ENCODE data around the gene DRD4. TPM values are rescaled to one million over a fixed set of nuclear protein-coding genes. Genes with fewer than 3 reads are reported as not detected.
"Not testable (repeated sequence)": the region's sequence is repeated elsewhere in the genome, so short reads cannot be mapped to it uniquely, and the experiment has no call there.

Gene DRD4
- total RNA-seq, 1 experiment from 2014 or later, result not detected

- DNase-seq (ENCODE audit: low read depth), result no peak
Observed at GRCh38 chr11:679271-680207, 42.5 kb downstream of the DRD4 start.

GRCh38 chr11:680476-680875 is 43.4 kb downstream of the DRD4 start:
- no peak for DNase-seq (ENCODE audit: low read depth)

- no peak for DNase-seq (ENCODE audit: low read depth)
Observed at GRCh38 chr11:680970-681369, 43.9 kb downstream of the DRD4 start.

- no peak for DNase-seq (ENCODE audit: low read depth)
Observed at GRCh38 chr11:686451-687243, 49.6 kb downstream of the DRD4 start.

- no peak for DNase-seq (ENCODE audit: low read depth)
Observed at GRCh38 chr11:687751-688150, 50.7 kb downstream of the DRD4 start.

- no peak for DNase-seq (ENCODE audit: low read depth)
Observed at GRCh38 chr11:688681-689080, 51.6 kb downstream of the DRD4 start.

DNA sequence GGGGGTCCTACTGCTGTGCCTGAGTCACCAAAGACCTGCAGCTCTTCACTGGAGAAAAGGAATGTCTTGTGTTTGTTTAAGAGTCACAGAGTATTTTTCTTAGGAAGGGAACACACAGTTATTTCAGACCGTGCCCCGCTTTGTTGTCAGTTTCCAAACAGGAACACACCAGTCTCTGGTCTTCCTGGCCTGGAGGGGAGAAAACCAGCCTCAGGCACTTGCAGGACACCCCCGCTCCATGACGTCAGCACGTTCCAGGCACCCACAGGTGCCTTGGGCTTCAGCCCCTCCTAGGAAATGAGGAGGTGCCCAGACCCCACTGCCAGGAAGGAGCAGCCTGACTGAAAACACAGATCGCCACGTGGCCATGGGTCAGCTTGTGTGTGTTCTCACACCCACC is 52.6 kb downstream of the DRD4 start:
- DNase-seq (ENCODE audit: low read depth), result no peak

DNA sequence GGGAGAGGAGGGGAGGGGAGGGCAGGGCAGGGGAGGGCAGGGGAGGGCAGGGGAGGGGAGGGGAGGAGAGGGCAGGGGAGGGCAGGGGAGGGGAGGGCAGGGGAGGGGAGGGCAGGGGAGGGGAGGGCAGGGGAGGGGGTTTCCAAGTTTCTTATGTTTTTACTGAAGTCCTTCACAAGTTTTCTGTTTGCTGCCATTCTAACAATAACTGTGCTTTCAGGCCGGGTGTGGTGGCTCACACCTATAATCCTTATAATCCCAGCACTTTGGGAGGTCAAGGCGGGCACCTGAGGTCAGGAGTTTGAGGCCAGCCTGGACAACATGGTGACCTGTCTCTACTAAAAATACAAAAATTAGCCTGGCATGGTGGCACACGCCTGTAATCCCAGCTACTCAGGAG is 53.2 kb downstream of the DRD4 start:
- not testable (repeated sequence) for DNase-seq (ENCODE audit: low read depth)

Other genes starting within 250 kb of the DRD4 start
- gene PKP3, start 243.1 kb upstream of the DRD4 start, total RNA-seq (2014; rRNA removed; shearing (Covaris generic)), result 7.3 and 22.9 TPM in 2 replicates
- gene SIGIRR, start 222.3 kb upstream of the DRD4 start, total RNA-seq (2014; rRNA removed; shearing (Covaris generic)), result 10.5 and 25.8 TPM in 2 replicates
- gene ANO9, start 195.3 kb upstream of the DRD4 start, total RNA-seq (2014; rRNA removed; shearing (Covaris generic)), result 0.17 TPM in 1 of 2 replicates, not detected in the other
- 16.2 and 24.4 TPM in 2 replicates for gene PTDSS2, start 187.0 kb upstream of the DRD4 start, total RNA-seq (2014; rRNA removed; shearing (Covaris generic))
- gene RNH1, start 130.0 kb upstream of the DRD4 start, total RNA-seq (2014; rRNA removed; shearing (Covaris generic)), result 165 and 188 TPM in 2 replicates
- gene HRAS, start 101.7 kb upstream of the DRD4 start, total RNA-seq (2014; rRNA removed; shearing (Covaris generic)), result 67.4 and 75.8 TPM in 2 replicates
- gene LRRC56, start 99.7 kb upstream of the DRD4 start, total RNA-seq (2014; rRNA removed; shearing (Covaris generic)), result 0.11 and 0.60 TPM in 2 replicates
- gene LMNTD2, start 76.5 kb upstream of the DRD4 start, total RNA-seq (2014; rRNA removed; shearing (Covaris generic)), result 0.23 and 0.54 TPM in 2 replicates
- 19.8 and 25.2 TPM in 2 replicates for gene RASSF7, start 76.3 kb upstream of the DRD4 start, total RNA-seq (2014; rRNA removed; shearing (Covaris generic))
- gene PHRF1, start 60.8 kb upstream of the DRD4 start, total RNA-seq (2014; rRNA removed; shearing (Covaris generic)), result 22.0 and 29.2 TPM in 2 replicates
- 6.7 and 14.5 TPM in 2 replicates for gene IRF7, start 21.3 kb upstream of the DRD4 start, total RNA-seq (2014; rRNA removed; shearing (Covaris generic))
- not detected in 2 replicates for gene CDHR5, start 12.3 kb upstream of the DRD4 start, total RNA-seq (2014; rRNA removed; shearing (Covaris generic))
- not detected in 2 replicates for gene SCT, start 10.1 kb upstream of the DRD4 start, total RNA-seq (2014; rRNA removed; shearing (Covaris generic))
- 21.7 and 25.5 TPM in 2 replicates for gene DEAF1, start 58.0 kb downstream of the DRD4 start, total RNA-seq (2014; rRNA removed; shearing (Covaris generic))
- gene TMEM80, start 58.5 kb downstream of the DRD4 start, total RNA-seq (2014; rRNA removed; shearing (Covaris generic)), result 7.5 and 15.8 TPM in 2 replicates
- gene EPS8L2, start 69.0 kb downstream of the DRD4 start, total RNA-seq (2014; rRNA removed; shearing (Covaris generic)), result 1.8 and 5.4 TPM in 2 replicates
- 319 and 455 TPM in 2 replicates for gene TALDO1, start 110.2 kb downstream of the DRD4 start, total RNA-seq (2014; rRNA removed; shearing (Covaris generic))
- 17.3 and 18.4 TPM in 2 replicates for gene GATD1, start 140.2 kb downstream of the DRD4 start, total RNA-seq (2014; rRNA removed; shearing (Covaris generic))
- gene CEND1, start 152.8 kb downstream of the DRD4 start, total RNA-seq (2014; rRNA removed; shearing (Covaris generic)), result 0.51 and 1.2 TPM in 2 replicates
- 11.8 and 14.1 TPM in 2 replicates for gene SLC25A22, start 161.0 kb downstream of the DRD4 start, total RNA-seq (2014; rRNA removed; shearing (Covaris generic))
- gene PIDD1, start 168.0 kb downstream of the DRD4 start, total RNA-seq (2014; rRNA removed; shearing (Covaris generic)), result 3.5 and 10.4 TPM in 2 replicates
- gene RPLP2, start 172.7 kb downstream of the DRD4 start, total RNA-seq (2014; rRNA removed; shearing (Covaris generic)), result 693 and 756 TPM in 2 replicates
- 10.9 and 24.2 TPM in 2 replicates for gene PNPLA2, start 181.6 kb downstream of the DRD4 start, total RNA-seq (2014; rRNA removed; shearing (Covaris generic))
- gene CRACR2B, start 190.7 kb downstream of the DRD4 start, total RNA-seq (2014; rRNA removed; shearing (Covaris generic)), result 5.3 and 9.0 TPM in 2 replicates
- 246 and 253 TPM in 2 replicates for gene CD151, start 195.7 kb downstream of the DRD4 start, total RNA-seq (2014; rRNA removed; shearing (Covaris generic))
- gene POLR2L, start 205.3 kb downstream of the DRD4 start, total RNA-seq (2014; rRNA removed; shearing (Covaris generic)), result 75.7 and 113 TPM in 2 replicates
- 29.3 and 37.3 TPM in 2 replicates for gene TSPAN4, start 205.6 kb downstream of the DRD4 start, total RNA-seq (2014; rRNA removed; shearing (Covaris generic))

Measured in Daoy (cell line).